NOMO-1 (cell line): Measurements from ENCODE around the gene BNC2.
"Not testable (repeated sequence)": the region's sequence is repeated elsewhere in the genome, so short reads cannot be mapped to it uniquely, and the experiment has no call there.

ENCODE experiments used
- DNase-seq, 2 experiments: peaks; one replicate each; lab custom pipeline; 2025; ENCODE audit not compliant: unreplicated experiment in 2 of 2; lab: John Stamatoyannopoulos, UW

Gene BNC2

GRCh38 chr9:16559418-16560188 is 310.9 kb downstream of the BNC2 start:
- no peak for DNase-seq

DNA sequence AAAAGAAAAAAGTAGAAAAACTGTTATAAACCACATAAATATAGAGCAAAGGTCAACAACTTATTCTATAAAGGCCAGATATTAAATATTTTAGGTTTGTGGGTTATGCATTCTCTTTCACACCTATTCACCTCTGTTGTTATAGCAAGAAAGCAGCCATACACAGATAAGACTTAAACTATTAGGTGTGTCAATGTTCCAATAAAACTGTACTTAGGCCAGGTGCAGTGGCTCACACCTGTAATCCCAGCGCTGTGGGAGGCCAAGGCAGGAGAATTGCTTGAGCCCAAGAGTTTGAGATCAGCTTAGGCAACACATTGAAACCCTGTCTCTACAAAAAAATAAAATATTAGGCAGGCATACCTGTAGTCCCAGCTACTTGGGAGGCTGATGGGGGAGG is 314.7 kb downstream of the BNC2 start:
- DNase-seq: no peak

GRCh38 chr9:16553869-16554540 is 316.5 kb downstream of the BNC2 start:
- no peak for DNase-seq

DNA sequence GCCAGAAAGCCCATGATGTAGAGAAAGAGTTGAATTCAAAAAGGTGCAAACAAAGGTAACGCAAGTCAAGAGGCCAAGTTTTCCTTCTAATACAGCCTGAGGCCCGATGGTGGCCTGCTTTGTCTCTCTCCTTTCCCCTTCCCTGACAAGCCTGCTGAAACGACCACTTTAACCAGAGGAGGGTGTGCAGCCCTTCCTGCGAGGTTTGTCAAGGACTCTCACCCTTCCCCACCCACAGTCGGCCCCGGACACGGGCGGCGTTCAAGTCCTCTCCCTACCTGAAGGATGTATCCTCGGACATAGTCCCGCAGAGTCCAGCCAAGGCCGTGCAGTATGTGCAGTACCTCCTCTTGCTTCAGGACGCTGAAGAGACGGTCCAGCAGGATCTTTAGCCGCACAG is 318.2 kb downstream of the BNC2 start:
- no peak for DNase-seq

DNA sequence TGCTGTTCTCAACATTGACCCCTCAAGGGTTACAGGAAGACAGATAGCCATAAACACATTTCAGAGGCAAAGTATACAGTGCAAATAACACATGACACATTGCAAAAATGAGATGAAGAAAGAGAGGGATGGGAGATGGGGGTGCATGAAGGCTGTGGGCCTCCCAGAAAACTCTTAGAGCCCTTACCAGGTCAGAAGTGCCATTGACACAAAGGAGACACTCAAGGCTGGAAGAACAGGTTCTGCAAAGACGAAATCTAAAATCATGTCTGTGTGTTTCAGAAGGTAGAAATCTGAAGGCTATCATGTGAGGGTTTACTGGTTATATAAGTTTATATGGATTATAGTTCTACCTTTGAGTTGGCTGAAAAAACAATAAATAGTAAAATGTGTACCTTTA is 318.8 kb downstream of the BNC2 start:
- no peak for DNase-seq

DNA sequence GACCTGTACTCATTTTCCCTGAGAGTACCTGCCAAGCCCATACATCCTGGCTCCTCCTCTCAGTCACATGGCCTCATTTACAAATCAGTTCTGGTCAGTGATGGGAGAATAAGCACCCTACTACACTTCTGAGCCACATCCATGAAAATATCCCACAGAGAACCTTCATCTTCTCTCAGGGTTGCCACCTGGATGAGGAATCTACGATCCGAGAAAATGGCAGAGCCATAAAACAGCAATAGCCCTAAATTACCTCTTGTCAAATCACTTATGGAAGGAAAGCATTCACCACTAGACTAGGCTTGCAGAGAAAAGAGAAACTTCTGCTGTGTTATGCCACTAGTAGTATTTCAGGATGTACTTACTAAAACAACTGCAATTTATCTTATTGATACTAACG is 324.8 kb downstream of the BNC2 start:
- no peak for DNase-seq

DNA sequence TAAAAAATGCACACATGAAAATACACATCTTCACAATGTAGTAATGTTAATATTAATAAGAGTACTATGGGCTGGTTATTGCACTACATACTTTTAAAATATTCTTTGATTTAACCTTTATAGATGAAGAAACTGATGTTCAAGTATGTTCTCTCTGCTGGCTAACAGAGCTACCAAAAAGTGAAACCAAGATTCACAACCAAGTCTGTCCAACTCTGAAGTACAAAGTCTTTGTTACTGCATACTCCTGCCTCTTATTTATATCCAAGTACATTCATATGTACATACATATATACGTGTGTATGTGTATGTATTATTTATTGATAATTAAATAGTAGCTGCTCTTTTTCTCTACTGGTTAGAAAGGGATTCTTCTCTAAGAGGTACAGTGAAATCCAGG is 325.6 kb downstream of the BNC2 start:
- DNase-seq: no peak

DNA sequence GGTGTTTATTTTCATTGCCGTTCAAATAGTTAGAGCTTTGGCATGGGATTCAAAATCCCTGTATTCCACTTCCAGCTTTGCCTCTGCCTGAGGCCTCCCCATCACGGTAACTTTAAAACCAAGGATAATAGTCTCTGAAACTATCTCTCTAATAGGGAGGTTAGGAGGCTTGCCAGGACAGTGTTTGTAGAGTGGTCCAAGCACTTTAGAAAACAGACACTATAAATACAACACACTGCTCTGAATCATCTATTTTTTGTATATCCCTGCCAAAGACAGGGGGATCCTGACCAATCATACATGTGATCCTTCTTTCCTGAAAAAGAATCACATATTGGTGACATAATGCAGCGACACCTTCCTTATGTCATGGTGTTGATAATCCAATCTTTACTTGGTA is 326.8 kb downstream of the BNC2 start:
- no peak for DNase-seq

GRCh38 chr9:16543225-16543624 is 327.2 kb downstream of the BNC2 start:
- no peak for DNase-seq

- no peak for DNase-seq
Observed at GRCh38 chr9:16542290-16542689, 328.2 kb downstream of the BNC2 start.

GRCh38 chr9:16540743-16541613 is 329.5 kb downstream of the BNC2 start:
- DNase-seq: no peak

DNA sequence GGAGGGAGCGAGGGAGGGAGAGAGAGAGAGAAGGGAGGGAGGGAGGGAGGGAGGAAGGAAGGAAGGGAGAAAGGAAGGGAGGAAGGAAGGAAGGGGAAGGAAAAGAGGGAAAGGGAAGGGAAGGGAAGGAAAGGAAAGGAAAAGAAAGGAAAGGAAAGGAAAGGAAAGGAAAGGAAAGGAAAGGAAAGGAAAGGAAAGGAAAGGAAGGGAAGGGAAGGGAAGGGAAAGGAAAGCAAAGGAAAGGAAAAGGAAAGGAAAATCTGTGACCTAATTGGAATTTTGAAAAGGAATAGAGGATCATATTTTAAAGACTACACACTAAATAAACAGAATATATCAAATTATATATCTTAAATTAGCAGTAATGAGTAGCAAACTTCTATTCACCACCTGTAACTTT is 330.8 kb downstream of the BNC2 start:
- not testable (repeated sequence) for DNase-seq

DNA sequence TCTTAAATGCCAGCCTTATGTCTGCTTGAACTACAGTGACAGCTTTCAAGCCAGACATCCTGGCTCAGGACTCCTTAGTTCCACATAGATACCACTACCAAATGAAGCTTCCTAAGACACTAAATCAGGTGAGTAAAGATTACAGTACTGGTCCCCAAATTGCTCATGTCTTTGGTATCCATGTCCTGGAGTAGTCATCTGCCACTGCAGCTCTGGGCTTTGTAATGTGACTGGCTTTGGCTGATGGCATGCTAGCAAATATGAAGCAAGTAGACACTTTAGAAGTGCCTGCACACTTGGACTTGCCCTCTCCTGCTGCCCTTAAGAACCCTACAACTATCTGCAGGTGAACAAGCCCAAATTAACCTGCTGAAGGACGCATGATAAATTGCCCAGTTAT is 334.9 kb downstream of the BNC2 start:
- DNase-seq: no peak

- no peak for DNase-seq
Observed at GRCh38 chr9:16532681-16533450, 337.6 kb downstream of the BNC2 start.

GRCh38 chr9:16532272-16532671 is 338.2 kb downstream of the BNC2 start:
- DNase-seq: no peak

DNA sequence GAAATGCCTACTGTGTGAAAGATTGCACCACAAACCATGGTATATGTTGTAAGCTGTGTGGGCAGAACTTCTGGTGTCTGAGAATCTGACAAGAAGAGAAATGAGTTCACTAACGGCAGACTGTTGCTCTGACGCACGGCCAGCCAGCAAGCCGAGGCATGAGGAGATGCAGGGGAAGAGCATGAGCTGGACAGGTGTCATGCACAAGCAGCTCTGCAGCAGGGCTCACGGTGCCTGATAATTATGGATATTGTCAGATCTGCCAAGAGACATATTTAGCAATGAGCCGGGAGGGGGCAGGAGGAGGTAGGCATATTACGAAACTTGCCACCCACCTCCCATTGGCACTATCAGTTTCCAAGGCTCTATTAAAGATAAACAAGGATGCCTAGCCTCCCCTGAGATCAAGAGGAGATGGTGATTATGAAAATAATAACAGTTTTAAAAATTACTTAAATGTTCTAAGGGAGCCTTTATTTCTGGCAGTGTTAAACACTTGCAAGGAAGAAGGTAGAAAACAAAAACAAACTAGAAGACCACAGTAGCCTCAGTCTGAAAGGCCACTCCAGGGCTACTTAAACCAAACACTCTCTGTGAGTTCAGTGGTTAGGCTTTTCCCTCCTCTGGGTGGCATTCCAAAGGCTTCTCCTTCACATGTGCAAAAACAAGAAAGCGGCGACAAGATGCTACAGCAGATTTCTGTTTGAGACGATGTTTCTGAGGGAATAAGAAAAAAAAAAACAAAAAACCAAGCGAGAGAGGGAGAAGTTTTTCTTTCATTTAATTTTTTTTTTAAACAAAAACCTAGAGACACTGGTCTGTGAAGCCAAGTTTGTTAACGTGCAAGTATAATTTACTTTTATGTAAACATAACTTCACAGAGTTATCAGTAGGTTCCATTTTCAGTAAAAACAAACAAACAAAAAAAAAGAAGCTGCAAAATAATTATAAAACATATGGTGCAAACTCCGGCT is 339.5 kb downstream of the BNC2 start:
- no peak for DNase-seq

DNA sequence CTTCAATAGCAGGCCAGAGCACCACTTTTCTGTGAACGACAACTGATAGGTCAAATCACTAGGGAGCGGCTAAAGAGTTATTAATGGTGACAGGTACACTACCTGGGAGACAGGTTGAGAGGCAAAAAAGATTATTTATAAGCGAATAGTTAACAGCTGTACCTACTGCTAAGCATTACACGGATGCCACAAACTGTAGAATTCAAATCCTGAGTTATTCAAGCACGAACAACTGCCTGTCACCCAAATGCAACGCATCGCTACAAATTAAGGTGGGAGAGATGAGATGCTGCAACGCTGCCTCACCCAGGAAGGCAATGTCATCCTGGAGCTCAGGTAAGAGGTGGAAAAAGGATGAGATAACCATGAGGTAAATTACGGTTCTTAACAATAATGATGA is 342.9 kb downstream of the BNC2 start:
- DNase-seq: no peak

GRCh38 chr9:16526380-16526779 is 344.1 kb downstream of the BNC2 start:
- no peak for DNase-seq

- no peak for DNase-seq
Observed at GRCh38 chr9:16524823-16525222, 345.6 kb downstream of the BNC2 start.

GRCh38 chr9:16524078-16524477 is 346.4 kb downstream of the BNC2 start:
- DNase-seq: no peak
